GM12878 (cell line): ENCODE data around the gene SDK2. TPM values are rescaled to one million over a fixed set of nuclear protein-coding genes. Genes with fewer than 3 reads are reported as not detected.

Experiments used
- ATAC-seq: fragments of 200-7000 bp; cut with Tn5 transposase; 3 replicates; pipeline ENCODE4 v1.9.1; 2020; ENCODE audit warnings: mild to moderate bottlenecking, moderate library complexity
- BruUV-seq: library from RNA; stranded (reverse); fragments of 400-500 nt; replicated peaks from 2 replicates; lab custom pipeline; 2021; lab: Mats Ljungman, UMichigan
- CTCF ChIA-PET: fragments of 300-600 bp; sonication (Branson Sonifier 250); formaldehyde crosslinking; extraction: SDS; loops from one replicate; lab custom pipeline; 2021; ENCODE audit warnings: inconsistent platforms; lab: Yijun Ruan, JAX
- POLR2A ChIA-PET: fragments of 350-600 bp; formaldehyde crosslinking; extraction: SDS; loops from one replicate; lab custom pipeline; 2021; ENCODE audit warnings: inconsistent platforms; lab: Charles Lee
- RAD21 ChIA-PET: fragments of 300-600 bp; sonication (Branson Sonifier 250); formaldehyde crosslinking; loops from one replicate; lab custom pipeline; 2023; ENCODE audit warnings: antibody characterized with exemption; ENCODE audit not compliant: unreplicated experiment; lab: Charles Lee
- SMC1A ChIA-PET: fragments of 300-600 bp; sonication (Branson Sonifier 250); formaldehyde crosslinking; loops from one replicate; lab custom pipeline; 2023; ENCODE audit not compliant: unreplicated experiment, uncharacterized antibody; lab: Charles Lee
- DNase-seq: peaks from one replicate; pipeline ENCODE4 v3.0.0-alpha.2; 2011; ENCODE audit warnings: low read depth, low spot score
- FAIRE-seq: peaks from 3 replicates; lab custom pipeline; 2011; peaks lifted over from hg19 to GRCh38; lab: Jason Lieb, UNC
- H2AFZ ChIP-seq: 2 replicates; pipeline ENCODE4 v1.6.0; 2011; ENCODE audit warnings: low read depth, low read length, control low read depth; ENCODE audit not compliant: control insufficient read depth
- H3K27ac ChIP-seq: 2 replicates; pipeline ENCODE4 v1.5.1; 2011; ENCODE audit warnings: control low read depth; ENCODE audit not compliant: control insufficient read depth, insufficient read depth
- H3K27me3 ChIP-seq, 2 experiments: replicated peaks in 1 of 2; 2 replicates each; pipeline versions ENCODE4 v1.6.0 to v1.6.1; 2011; ENCODE audit warnings: low read length in 1 of 2; ENCODE audit not compliant: control insufficient read depth in 2 of 2, insufficient read depth in 2 of 2
- H3K36me3 ChIP-seq, 2 experiments: 2 replicates each; pipeline ENCODE4 v1.5.1; 2011; ENCODE audit warnings: low read length in 1 of 2; ENCODE audit not compliant: control insufficient read depth in 2 of 2, insufficient read depth in 2 of 2
- H3K4me1 ChIP-seq: 2 replicates; pipeline ENCODE4 v1.6.1; 2011; ENCODE audit warnings: mild to moderate bottlenecking, low read length, moderate library complexity, mixed read lengths; ENCODE audit not compliant: control insufficient read depth, insufficient read depth
- H3K4me2 ChIP-seq: 2 replicates; pipeline ENCODE4 v1.6.0; 2011; ENCODE audit warnings: control low read depth; ENCODE audit not compliant: control insufficient read depth, insufficient read depth
- H3K4me3 ChIP-seq: fragments of 200-600 bp; sonication (generic); 2 replicates; pipeline ENCODE4 v1.5.1; 2016
- H3K79me2 ChIP-seq: 2 replicates; pipeline ENCODE4 v1.6.0; 2011; ENCODE audit warnings: low read length; ENCODE audit not compliant: control insufficient read depth, insufficient read depth
- H3K9ac ChIP-seq: 2 replicates; pipeline ENCODE4 v1.8.0; 2011; ENCODE audit warnings: low read length, control low read depth, mixed read lengths; ENCODE audit not compliant: control insufficient read depth, insufficient read depth
- H3K9me3 ChIP-seq: replicated peaks from 3 replicates; pipeline ENCODE4 v1.5.1; 2011; ENCODE audit warnings: mild to moderate bottlenecking, low read length; ENCODE audit not compliant: control insufficient read depth, insufficient read depth
- H4K20me1 ChIP-seq: 2 replicates; pipeline ENCODE4 v1.6.0; 2011; ENCODE audit not compliant: control insufficient read depth, insufficient read depth
- ATF2 ChIP-seq: IDR thresholded peaks from 2 replicates; pipeline ENCODE4 v1.6.1; 2012; ENCODE audit warnings: low read length, inconsistent platforms
- ESRRA ChIP-seq: IDR thresholded peaks from 2 replicates; pipeline ENCODE4 v1.6.1; 2012; ENCODE audit warnings: mild to moderate bottlenecking, low read length, improper control_type of control experiment
- IRF3 ChIP-seq: fragments of 450-650 bp; IDR thresholded peaks from 2 replicates; pipeline ENCODE4 v1.6.1; 2014; ENCODE audit warnings: mild to moderate bottlenecking
- JUNB ChIP-seq: IDR thresholded peaks from 2 replicates; pipeline ENCODE4 v1.6.1; 2016; ENCODE audit warnings: antibody characterized with exemption, mild to moderate bottlenecking
- MXI1 ChIP-seq: fragments of 150-350 bp; IDR thresholded peaks from 2 replicates; pipeline ENCODE4 v1.6.1; 2011; ENCODE audit warnings: low read depth, mild to moderate bottlenecking, inconsistent platforms, low read length, improper control_type of control experiment
- MYC ChIP-seq: IDR thresholded peaks from 2 replicates; pipeline ENCODE4 v1.6.1; 2011; ENCODE audit warnings: mild to moderate bottlenecking, low read length, moderate library complexity, inconsistent platforms; ENCODE audit not compliant: insufficient read depth, insufficient replicate concordance, insufficient read length, severe bottlenecking
- POLR2AphosphoS2 ChIP-seq: IDR thresholded peaks from 2 replicates; pipeline ENCODE4 v1.6.1; 2011; ENCODE audit warnings: low read depth, mild to moderate bottlenecking, low read length, improper control_type of control experiment, moderate library complexity
- POLR2AphosphoS5 ChIP-seq: IDR thresholded peaks from 2 replicates; pipeline ENCODE4 v1.6.1; 2011; ENCODE audit warnings: mild to moderate bottlenecking, low read length, inconsistent platforms
- SIX5 ChIP-seq: IDR thresholded peaks from 2 replicates; pipeline ENCODE4 v1.6.1; 2011; ENCODE audit warnings: mild to moderate bottlenecking, low read depth, low read length, moderate library complexity; ENCODE audit not compliant: severe bottlenecking
- SMAD1 ChIP-seq: fragments of 450-650 bp; IDR thresholded peaks from 2 replicates; pipeline ENCODE4 v1.6.1; 2018; ENCODE audit warnings: mild to moderate bottlenecking, low read depth; ENCODE audit not compliant: partially characterized antibody
- STAT1 ChIP-seq: fragments of 450-650 bp; conservative IDR thresholded peaks from 2 replicates; pipeline ENCODE4 v1.6.1; 2014; ENCODE audit warnings: antibody characterized with exemption, mild to moderate bottlenecking
- STAT3 ChIP-seq: IDR thresholded peaks from 2 replicates; pipeline ENCODE4 v1.6.1; 2011; ENCODE audit warnings: low read depth, low read length, improper control_type of control experiment
- TAF1 ChIP-seq: IDR thresholded peaks from 2 replicates; pipeline ENCODE4 v1.6.1; 2011; ENCODE audit warnings: mild to moderate bottlenecking, low read depth, low read length, borderline replicate concordance
- WGBS: methylation state at CpG from one replicate; pipeline ENCODE4 v1.1.6; 2016; ENCODE audit warnings: low lambda C conversion rate; ENCODE audit not compliant: insufficient replicate concordance, insufficient coverage; ENCODE audit errors: missing lambda C conversion rate; 5-methylcytosine and 5-hydroxymethylcytosine counted together
- in situ Hi-C: fragments of 300-500 bp; cut with MboI; formaldehyde crosslinking; loops from 9 replicates; pipeline ENCODE4 v1.14.3; 2018; ENCODE audit warnings: mixed read lengths
- intact Hi-C: fragments of 100-400 bp; cut with micrococcal nuclease; formaldehyde crosslinking; loops from one replicate; pipeline ENCODE4 v1.14.2; 2022; ENCODE audit not compliant: unreplicated experiment
- polyA plus RNA-seq, 11 experiments: library from polyadenylated mRNA; depleted of rRNA in 4 of 11; unstranded in 6 of 11; stranded (reverse) in 5 of 11; fragments of >200 nt; fragmentation: Nextera tagmentation in 4 of 11; fragmentation: Illumina TruSeq in 1 of 11; extraction: Ambion mirVana in 4 of 11; extraction: Trizol in 1 of 11; gene quantifications; 1 replicate in 1 of 11; 2 replicates in 10 of 11; pipeline versions ENCODE4 v1.2.1 to v1.2.3, GENCODE V29; 2011 to 2016; ENCODE audit warnings: inconsistent platforms in 2 of 11, missing spikeins in 2 of 11, low read depth in 1 of 11
- total RNA-seq, 4 experiments: library from RNA; depleted of rRNA in 3 of 4; stranded (reverse); fragments of >200 nt in 3 of 4; fragmentation: Illumina TruSeq in 1 of 4; extraction: Trizol in 1 of 4; gene quantifications; 2 replicates each; pipeline versions ENCODE4 v1.2.1 to v1.2.3, GENCODE V29; 2013 to 2021

Gene SDK2
- total and polyA plus RNA-seq, 10 of the 15 experiments (the other 5 are each of a cell fraction or from before 2014, with no cell fraction given), result 0.03 to 0.08 (median 0.03) TPM; not detected in 7

GRCh38 chr17:73575470-73576221 lies 68.6 kb downstream of the SDK2 start:
- Histone ChIP-seq H3K36me3 (no peaks in the 10 kb centered on the region), H3K9ac (no peak overlapping the region), H2AFZ (no peak overlapping the region), H3K27ac (no peak overlapping the region), H4K20me1 (no peaks in the 10 kb centered on the region), H3K9me3 (no peaks in the 10 kb centered on the region), H3K27me3 (peaks cover 0 to 2% of the 10 kb centered on the region in 2 experiments; a peak in 2 of 4 replicates), H3K4me3 (no peak overlapping the region), H3K79me2 (no peaks in the 10 kb centered on the region), H3K4me2 (no peak overlapping the region), H3K4me1 (no peaks in the 10 kb centered on the region)
- DNase-seq (no peak), FAIRE-seq (no peak), ATAC-seq (no peak)
- ChIA-PET CTCF (no interaction called here), RAD21 (no interaction called here), SMC1A (no interaction called here), POLR2A (no interaction called here)
- TF ChIP-seq SIX5, result no peak
- TF ChIP-seq ATF2, result no peak
- TF ChIP-seq IRF3, result no peak
- no peak for TF ChIP-seq POLR2AphosphoS2
- no peak for TF ChIP-seq MXI1
- no peak for TF ChIP-seq STAT1
- no peak for TF ChIP-seq TAF1
- no peak for TF ChIP-seq STAT3
- TF ChIP-seq MYC, result no peak
- no peak for TF ChIP-seq POLR2AphosphoS5
- no peak for TF ChIP-seq JUNB
- no peak for TF ChIP-seq SMAD1
- TF ChIP-seq ESRRA, result no peak
- intact Hi-C loops, result no loop called here
- in situ Hi-C loops, result no loop called here
- BruUV-seq, result no TSS peak
- WGBS, result 27% methylated on average over 15 of the region's 15 CpGs
